ENCODE data around the gene FAM163B. TPM values are rescaled to one million over a fixed set of nuclear protein-coding genes. Genes with fewer than 3 reads are reported as not detected.

Gene FAM163B
- total RNA-seq, 1 experiment from 2014 or later: not detected

DNA sequence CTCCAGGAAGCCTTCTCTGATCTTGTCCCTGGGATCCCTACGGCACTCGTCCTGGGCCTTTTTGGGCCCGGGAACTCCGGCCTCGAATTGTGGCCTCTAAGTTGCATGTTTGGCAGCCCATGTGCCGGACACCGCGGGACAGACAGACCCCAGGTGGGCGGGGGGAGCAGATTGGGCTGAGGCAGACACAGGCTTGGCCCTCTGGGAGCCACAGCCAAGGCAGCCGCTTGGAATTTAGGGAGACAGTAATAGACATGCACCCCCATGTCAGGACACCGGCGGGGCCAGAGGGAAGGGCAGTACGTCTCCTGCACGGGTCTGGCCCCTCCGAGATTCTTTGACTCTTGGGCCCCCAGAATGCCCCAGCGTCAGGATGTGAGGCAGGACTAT is 38.5 kb downstream of the FAM163B start:
- TF ChIP-seq CTCF (IDR thresholded peaks at IDR 0.05; ENCODE audit: insufficient read depth in 1 of 2, low read depth in 1 of 2, low read length in 1 of 2, severe bottlenecking in 1 of 2, unreplicated experiment in 1 of 2): no peak
- Mint-ChIP-seq H3K4me3 (ENCODE audit: unreplicated experiment) (no peak overlapping the region), H3K4me1 (ENCODE audit: low read depth, unreplicated experiment) (no peaks in the 10 kb centered on the region), H3K27ac (ENCODE audit: unreplicated experiment) (no peak overlapping the region), H3K36me3 (ENCODE audit: insufficient read depth, unreplicated experiment) (no peaks in the 10 kb centered on the region), H3K27me3 (ENCODE audit: insufficient read depth, unreplicated experiment) (peaks cover 4% of the 10 kb centered on the region), H3K9me3 (ENCODE audit: unreplicated experiment) (no peaks in the 10 kb centered on the region)
- no TSS peak for BruUV-seq (replicated peaks)
- DNase-seq: no peak
- no peaks in the 10 kb centered on the region for H3K4me1 ChIP-seq
- no peaks in the 10 kb centered on the region for H3K36me3 ChIP-seq (ENCODE audit: control insufficient read depth, insufficient read depth, low read length)
- POLR2A ChIA-PET: no interaction called here
- H3K27me3 ChIP-seq (replicated peaks; ENCODE audit: control insufficient read depth, insufficient read depth, low read length): no peaks in the 10 kb centered on the region
- CTCF ChIA-PET: no interaction called here
- no peak overlapping the region for H3K4me3 ChIP-seq (ENCODE audit: low read depth, low read length)
- intact Hi-C loops (cut with micrococcal nuclease; ENCODE audit: unreplicated experiment): no loop called here
- H3K9me3 ChIP-seq: no peaks in the 10 kb centered on the region

GRCh38 chr9:133569891-133570690 is 39.1 kb downstream of the FAM163B start:
- no TSS peak for BruUV-seq (replicated peaks)
- H3K27me3 Mint-ChIP-seq (ENCODE audit: insufficient read depth, unreplicated experiment): peaks cover 4% of the 10 kb centered on the region
- H3K27ac Mint-ChIP-seq (ENCODE audit: unreplicated experiment): no peak overlapping the region
- intact Hi-C loops (cut with micrococcal nuclease; ENCODE audit: unreplicated experiment): no loop called here
- no peaks in the 10 kb centered on the region for H3K4me1 Mint-ChIP-seq (ENCODE audit: low read depth, unreplicated experiment)
- Histone ChIP-seq H3K27me3 (replicated peaks; ENCODE audit: control insufficient read depth, insufficient read depth, low read length) (no peaks in the 10 kb centered on the region), H3K4me3 (ENCODE audit: low read depth, low read length) (no peak overlapping the region), H3K36me3 (ENCODE audit: control insufficient read depth, insufficient read depth, low read length) (no peaks in the 10 kb centered on the region), H3K9me3 (no peaks in the 10 kb centered on the region), H3K4me1 (no peaks in the 10 kb centered on the region)
- H3K9me3 Mint-ChIP-seq (ENCODE audit: unreplicated experiment): no peaks in the 10 kb centered on the region
- DNase-seq: peak in 1 of 2 experiments; percentile 19
- no peak overlapping the region for H3K4me3 Mint-ChIP-seq (ENCODE audit: unreplicated experiment)
- H3K36me3 Mint-ChIP-seq (ENCODE audit: insufficient read depth, unreplicated experiment): no peaks in the 10 kb centered on the region
- ChIA-PET POLR2A (no interaction called here), CTCF (no interaction called here)
- no peak for TF ChIP-seq CTCF (IDR thresholded peaks at IDR 0.05; ENCODE audit: insufficient read depth in 1 of 2, low read depth in 1 of 2, low read length in 1 of 2, severe bottlenecking in 1 of 2, unreplicated experiment in 1 of 2)

GRCh38 chr9:133569121-133569785 is 39.9 kb downstream of the FAM163B start:
- POLR2A ChIA-PET: no interaction called here
- H3K36me3 Mint-ChIP-seq (ENCODE audit: insufficient read depth, unreplicated experiment): no peaks in the 10 kb centered on the region
- intact Hi-C loops (cut with micrococcal nuclease; ENCODE audit: unreplicated experiment): no loop called here

More at GRCh38 chr9:133569121-133569785, 39.9 kb downstream of the FAM163B start:
- no peaks in the 10 kb centered on the region for H3K27me3 ChIP-seq (replicated peaks; ENCODE audit: control insufficient read depth, insufficient read depth, low read length)
- no peak overlapping the region for H3K27ac Mint-ChIP-seq (ENCODE audit: unreplicated experiment)
- CTCF ChIA-PET: no interaction called here
- no peaks in the 10 kb centered on the region for H3K9me3 ChIP-seq
- H3K4me3 Mint-ChIP-seq (ENCODE audit: unreplicated experiment): no peak overlapping the region
- no peak for DNase-seq
- no peak overlapping the region for H3K4me3 ChIP-seq (ENCODE audit: low read depth, low read length)
- H3K4me1 ChIP-seq: no peaks in the 10 kb centered on the region
- no peaks in the 10 kb centered on the region for H3K9me3 Mint-ChIP-seq (ENCODE audit: unreplicated experiment)
- no peak for TF ChIP-seq CTCF (IDR thresholded peaks at IDR 0.05; ENCODE audit: insufficient read depth in 1 of 2, low read depth in 1 of 2, low read length in 1 of 2, severe bottlenecking in 1 of 2, unreplicated experiment in 1 of 2)
- no TSS peak for BruUV-seq (replicated peaks)
- H3K4me1 Mint-ChIP-seq (ENCODE audit: low read depth, unreplicated experiment): no peaks in the 10 kb centered on the region
- peaks cover 4% of the 10 kb centered on the region for H3K27me3 Mint-ChIP-seq (ENCODE audit: insufficient read depth, unreplicated experiment)
- H3K36me3 ChIP-seq (ENCODE audit: control insufficient read depth, insufficient read depth, low read length): no peaks in the 10 kb centered on the region
